Skeletal muscle satellite cell (primary cell): ENCODE data around the gene QSOX2.
A peak's percentile ranks its signal among the peaks of the same experiment; 100 is the strongest.

Experiments used
- H3K27me3 ChIP-seq: 2 replicates; pipeline ENCODE4 v1.7.0; 2013; ENCODE audit warnings: low read length; ENCODE audit not compliant: control insufficient read depth, insufficient read depth
- H3K36me3 ChIP-seq: 2 replicates; pipeline ENCODE4 v1.7.0; 2013; ENCODE audit warnings: mild to moderate bottlenecking, control low read depth, low read length; ENCODE audit not compliant: insufficient read depth
- H3K4me1 ChIP-seq: 2 replicates; pipeline ENCODE4 v1.7.0; 2013; ENCODE audit warnings: low read length; ENCODE audit not compliant: control insufficient read depth, insufficient read depth
- H3K4me2 ChIP-seq: 2 replicates; pipeline ENCODE4 v1.7.0; 2013; ENCODE audit warnings: mild to moderate bottlenecking, low read length
- H3K4me3 ChIP-seq: 2 replicates; pipeline ENCODE4 v1.7.0; 2013; ENCODE audit warnings: low read length
- H3K9ac ChIP-seq: 2 replicates; pipeline ENCODE4 v1.7.0; 2013; ENCODE audit warnings: mild to moderate bottlenecking, low read depth, low read length, moderate library complexity
- H3K9me3 ChIP-seq: replicated peaks from 2 replicates; pipeline ENCODE4 v1.7.0; 2013; ENCODE audit warnings: mild to moderate bottlenecking, control low read depth, low read length

The QSOX2 gene

GRCh38 chr9:136244969-136245218 lies 718 bp downstream of the QSOX2 start:
- H3K4me3 ChIP-seq, result peak overlapping the region; percentile 77
- peak overlapping the region; percentile 68 for H3K9ac ChIP-seq
- no peaks in the 10 kb centered on the region for H3K9me3 ChIP-seq
- H3K4me1 ChIP-seq, result peaks cover 15% of the 10 kb centered on the region
- peaks cover 16% of the 10 kb centered on the region for H3K27me3 ChIP-seq
- no peaks in the 10 kb centered on the region for H3K36me3 ChIP-seq
- peak overlapping the region; percentile 95 for H3K4me2 ChIP-seq

DNA sequence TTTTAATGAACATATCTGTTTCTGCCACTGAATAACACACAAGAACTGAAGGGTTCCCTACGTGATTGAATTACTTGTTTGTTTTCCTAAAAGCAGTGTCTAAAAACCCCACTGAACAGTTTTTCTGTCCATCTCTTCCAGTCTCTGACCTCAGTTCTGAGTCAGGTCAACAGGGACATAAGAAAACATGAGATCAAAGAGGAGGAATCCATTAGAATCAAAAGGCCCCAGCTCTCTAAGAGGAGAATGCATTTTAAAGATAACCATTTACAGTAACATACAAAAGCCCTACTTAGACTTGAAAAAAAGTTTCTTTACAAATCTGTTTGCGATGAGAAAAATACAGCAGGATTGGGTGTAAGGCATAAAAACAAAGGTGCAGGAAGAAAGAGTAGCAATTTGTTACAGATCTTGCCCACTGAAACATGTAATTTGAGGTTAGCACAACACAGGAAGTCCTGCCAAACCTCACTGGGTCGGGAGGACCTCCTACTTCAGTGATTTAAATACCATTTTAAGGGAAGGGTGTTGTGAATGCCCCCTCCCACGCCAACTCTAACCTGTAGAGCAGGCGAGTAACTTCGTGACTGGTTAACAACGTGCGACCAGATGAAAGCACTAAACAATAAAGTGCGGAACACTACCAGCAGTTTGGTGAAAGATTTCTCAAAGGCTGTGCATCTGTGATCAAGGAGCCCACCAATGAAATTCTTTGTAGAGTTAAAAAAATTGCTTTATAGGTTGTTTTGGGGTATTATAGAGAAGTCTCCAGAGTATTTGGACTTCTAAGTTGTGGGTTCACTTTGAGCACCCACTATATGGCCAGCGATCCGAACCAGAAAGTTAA lies 1.3 kb downstream of the QSOX2 start:
- H3K4me3 ChIP-seq, result peak overlapping the region; percentile 77
- H3K27me3 ChIP-seq, result peaks cover 13% of the 10 kb centered on the region
- no peaks in the 10 kb centered on the region for H3K9me3 ChIP-seq
- H3K4me2 ChIP-seq, result peak overlapping the region; percentile 95
- H3K36me3 ChIP-seq, result no peaks in the 10 kb centered on the region
- H3K9ac ChIP-seq, result peak overlapping the region; percentile 68
- H3K4me1 ChIP-seq, result peaks cover 15% of the 10 kb centered on the region

- no peak overlapping the region for H3K4me3 ChIP-seq
- peaks cover 15% of the 10 kb centered on the region for H3K4me1 ChIP-seq
Measured at GRCh38 chr9:136243631-136244030, 2.0 kb downstream of the QSOX2 start.

DNA sequence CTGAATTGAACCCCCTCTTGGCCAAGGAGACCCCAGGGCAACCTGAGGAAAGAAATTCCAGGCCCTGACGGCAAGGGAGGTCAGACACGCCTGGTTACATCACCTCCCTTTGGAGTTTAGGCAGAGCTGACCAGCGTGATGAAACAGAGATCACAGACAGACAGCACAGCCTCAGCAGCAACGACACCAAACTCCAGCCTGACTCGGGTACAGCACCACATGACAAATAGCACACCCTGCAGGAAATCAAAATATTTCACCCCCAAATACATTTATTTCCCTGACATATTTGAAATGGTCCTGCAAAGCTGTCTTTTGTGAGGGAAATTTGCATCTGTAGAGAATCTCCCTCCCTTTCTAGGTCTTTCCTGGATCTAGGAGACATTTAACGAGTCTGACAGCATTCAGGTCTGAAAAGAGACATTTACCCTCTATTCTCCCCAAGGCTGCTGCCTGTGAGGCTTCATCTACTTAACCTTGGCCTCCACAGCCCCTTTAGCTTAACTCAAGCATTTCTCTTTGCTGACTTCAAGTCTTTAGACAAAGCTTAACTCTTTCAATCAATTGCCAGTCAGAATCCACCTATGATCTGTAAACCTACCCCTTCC lies 2.6 kb downstream of the QSOX2 start:
- Histone ChIP-seq H3K4me1 (peaks cover 15% of the 10 kb centered on the region), H3K4me3 (no peak overlapping the region), H3K9ac (no peak overlapping the region), H3K9me3 (no peaks in the 10 kb centered on the region), H3K36me3 (no peaks in the 10 kb centered on the region), H3K4me2 (no peak overlapping the region), H3K27me3 (peaks cover 4% of the 10 kb centered on the region)

More at GRCh38 chr9:136243631-136244030, 2.0 kb downstream of the QSOX2 start:
- no peak overlapping the region for H3K9ac ChIP-seq
- H3K36me3 ChIP-seq, result no peaks in the 10 kb centered on the region
- no peak overlapping the region for H3K4me2 ChIP-seq
- H3K27me3 ChIP-seq, result peaks cover 7% of the 10 kb centered on the region
- no peaks in the 10 kb centered on the region for H3K9me3 ChIP-seq

GRCh38 chr9:136242248-136242647 lies 3.4 kb downstream of the QSOX2 start:
- Histone ChIP-seq H3K4me2 (no peak overlapping the region), H3K27me3 (no peaks in the 10 kb centered on the region), H3K4me3 (no peak overlapping the region), H3K4me1 (peaks cover 15% of the 10 kb centered on the region), H3K9ac (no peak overlapping the region), H3K36me3 (no peaks in the 10 kb centered on the region), H3K9me3 (no peaks in the 10 kb centered on the region)

DNA sequence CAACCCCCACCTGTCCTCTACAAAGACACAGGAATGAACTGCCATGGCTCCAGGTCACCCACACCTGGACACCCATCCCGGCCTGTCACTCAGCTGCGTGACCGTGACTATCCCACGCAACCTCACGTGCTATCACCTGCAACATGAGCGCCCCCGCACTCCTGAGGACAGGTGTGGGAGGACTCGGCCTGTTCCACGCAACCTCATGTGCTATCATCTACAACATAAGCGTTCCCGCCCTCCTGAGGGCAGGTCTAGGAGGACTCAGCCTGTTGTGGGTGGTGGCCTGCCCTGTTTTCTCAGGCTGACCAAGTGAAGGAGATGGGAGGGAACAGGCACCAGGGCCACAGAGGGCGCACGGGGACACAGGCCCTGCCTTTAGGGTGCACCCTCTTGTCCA lies 4.1 kb downstream of the QSOX2 start:
- Histone ChIP-seq H3K36me3 (no peaks in the 10 kb centered on the region), H3K9me3 (no peaks in the 10 kb centered on the region), H3K27me3 (no peaks in the 10 kb centered on the region), H3K4me1 (peaks cover 15% of the 10 kb centered on the region), H3K9ac (no peak overlapping the region), H3K4me3 (no peak overlapping the region), H3K4me2 (no peak overlapping the region)

DNA sequence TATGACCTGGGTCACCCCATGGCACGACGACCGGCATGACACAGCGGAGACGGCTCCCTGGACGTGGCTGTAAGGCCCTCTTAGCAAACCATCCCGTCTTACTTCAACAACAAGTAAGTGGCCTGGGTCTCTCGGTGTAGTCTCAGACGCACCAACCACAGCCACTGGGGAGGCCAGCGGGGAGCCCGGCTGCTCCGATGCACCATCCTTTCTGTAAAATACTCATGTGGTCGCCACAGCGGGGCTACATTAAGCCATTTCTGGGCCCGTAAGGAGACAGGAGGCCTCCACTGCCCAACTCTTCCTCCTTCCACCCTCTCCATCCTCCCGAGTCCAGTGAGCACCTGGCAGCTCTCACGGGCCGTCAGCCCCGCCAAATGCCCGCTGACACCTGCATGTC lies 4.7 kb downstream of the QSOX2 start:
- Histone ChIP-seq H3K4me2 (no peak overlapping the region), H3K4me1 (peaks cover 15% of the 10 kb centered on the region), H3K9me3 (no peaks in the 10 kb centered on the region), H3K4me3 (no peak overlapping the region), H3K9ac (no peak overlapping the region), H3K27me3 (no peaks in the 10 kb centered on the region), H3K36me3 (no peaks in the 10 kb centered on the region)

- Histone ChIP-seq H3K4me1 (peaks cover 14% of the 10 kb centered on the region), H3K27me3 (no peaks in the 10 kb centered on the region), H3K36me3 (no peaks in the 10 kb centered on the region), H3K4me3 (no peak overlapping the region), H3K9me3 (no peaks in the 10 kb centered on the region), H3K9ac (no peak overlapping the region), H3K4me2 (no peak overlapping the region)
Measured at GRCh38 chr9:136239983-136240330, 5.7 kb downstream of the QSOX2 start.

GRCh38 chr9:136239135-136239982 lies 6.3 kb downstream of the QSOX2 start:
- Histone ChIP-seq H3K4me2 (no peak overlapping the region), H3K27me3 (no peaks in the 10 kb centered on the region), H3K4me3 (no peak overlapping the region), H3K36me3 (no peaks in the 10 kb centered on the region), H3K9ac (no peak overlapping the region), H3K9me3 (no peaks in the 10 kb centered on the region), H3K4me1 (peaks cover 8% of the 10 kb centered on the region)

DNA sequence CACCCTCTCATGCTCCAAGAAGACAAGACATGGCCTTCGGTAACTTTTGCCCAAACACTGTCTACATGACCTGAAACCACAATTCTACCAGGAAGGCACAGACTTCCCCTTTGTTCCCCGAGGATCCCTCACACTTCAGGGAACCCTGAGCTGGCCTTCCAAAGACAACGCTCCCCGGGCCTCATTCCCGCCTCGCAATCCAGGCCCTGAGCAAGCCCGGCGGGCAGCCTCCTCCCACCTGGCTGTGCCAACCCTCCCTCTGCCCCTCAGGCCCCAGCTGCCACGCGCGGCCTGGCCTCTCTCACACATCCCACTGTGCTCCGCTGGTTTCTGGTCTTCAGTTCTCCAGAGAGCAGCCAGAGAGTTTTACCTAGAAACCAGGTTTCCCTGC lies 7.3 kb downstream of the QSOX2 start:
- no peak overlapping the region for H3K4me2 ChIP-seq
- H3K27me3 ChIP-seq, result no peaks in the 10 kb centered on the region
- H3K9ac ChIP-seq, result no peak overlapping the region
- no peak overlapping the region for H3K4me3 ChIP-seq
- no peaks in the 10 kb centered on the region for H3K4me1 ChIP-seq
- no peaks in the 10 kb centered on the region for H3K9me3 ChIP-seq
- H3K36me3 ChIP-seq, result no peaks in the 10 kb centered on the region

GRCh38 chr9:136237486-136238341 lies 7.9 kb downstream of the QSOX2 start:
- no peaks in the 10 kb centered on the region for H3K4me1 ChIP-seq
- no peak overlapping the region for H3K9ac ChIP-seq
- H3K4me2 ChIP-seq, result no peak overlapping the region
- no peaks in the 10 kb centered on the region for H3K9me3 ChIP-seq
- no peak overlapping the region for H3K4me3 ChIP-seq
- H3K36me3 ChIP-seq, result no peaks in the 10 kb centered on the region
- no peaks in the 10 kb centered on the region for H3K27me3 ChIP-seq
